ENCODE results near the gene MASTL.

Gene MASTL

GRCh38 chr10:27158421-27158820, 3.3 kb downstream of the MASTL start:
- DNase-seq (ENCODE audit: low read depth): no peak
- in situ Hi-C loops (cut with HindIII; ENCODE audit: low sequenced_read_pairs): no loop called here
- H3K4me3 ChIP-seq (ENCODE audit: low read depth, low read length): no peak overlapping the region
- TF ChIP-seq CTCF (IDR thresholded peaks at IDR 0.05; ENCODE audit: low read depth, low read length, missing control alignments): no peak

GRCh38 chr10:27169849-27170248, 14.7 kb downstream of the MASTL start:
- DNase-seq (ENCODE audit: low read depth): no peak
- in situ Hi-C loops (cut with HindIII; ENCODE audit: low sequenced_read_pairs): no loop called here
- TF ChIP-seq CTCF (IDR thresholded peaks at IDR 0.05; ENCODE audit: low read depth, low read length, missing control alignments): no peak
- no peak overlapping the region for H3K4me3 ChIP-seq (ENCODE audit: low read depth, low read length)

- no peak for TF ChIP-seq CTCF (IDR thresholded peaks at IDR 0.05; ENCODE audit: low read depth, low read length, missing control alignments)
- no peak overlapping the region for H3K4me3 ChIP-seq (ENCODE audit: low read depth, low read length)
- in situ Hi-C loops (cut with HindIII; ENCODE audit: low sequenced_read_pairs): no loop called here
- DNase-seq (ENCODE audit: low read depth): no peak
Observed at GRCh38 chr10:27188259-27188658, 33.1 kb downstream of the MASTL start.

GRCh38 chr10:27188897-27189296, 33.7 kb downstream of the MASTL start:
- DNase-seq (ENCODE audit: low read depth): no peak
- no peak overlapping the region for H3K4me3 ChIP-seq (ENCODE audit: low read depth, low read length)
- no peak for TF ChIP-seq CTCF (IDR thresholded peaks at IDR 0.05; ENCODE audit: low read depth, low read length, missing control alignments)
- in situ Hi-C loops (cut with HindIII; ENCODE audit: low sequenced_read_pairs): no loop called here

- no peak for DNase-seq (ENCODE audit: low read depth)
- in situ Hi-C loops (cut with HindIII; ENCODE audit: low sequenced_read_pairs): no loop called here
- no peak for TF ChIP-seq CTCF (IDR thresholded peaks at IDR 0.05; ENCODE audit: low read depth, low read length, missing control alignments)
- H3K4me3 ChIP-seq (ENCODE audit: low read depth, low read length): no peak overlapping the region
Observed at GRCh38 chr10:27190508-27190907, 35.4 kb downstream of the MASTL start.

GRCh38 chr10:27192284-27192683, 37.1 kb downstream of the MASTL start:
- TF ChIP-seq CTCF (IDR thresholded peaks at IDR 0.05; ENCODE audit: low read depth, low read length, missing control alignments): no peak
- in situ Hi-C loops (cut with HindIII; ENCODE audit: low sequenced_read_pairs): no loop called here
- no peak overlapping the region for H3K4me3 ChIP-seq (ENCODE audit: low read depth, low read length)
- DNase-seq (ENCODE audit: low read depth): peak; percentile 84
